SK-N-SH treated with all-trans-retinoic acid at 6 μM for 48 hours (cell line): ENCODE data around the gene CUL1.

Experiments
- ATAC-seq: fragments of 200-7000 bp; cut with Tn5 transposase; 3 replicates; pipeline ENCODE4 v1.9.1; 2020; ENCODE audit warnings: mild to moderate bottlenecking, moderate library complexity
- ARNTL ChIP-seq: fragments of 450-650 bp; formaldehyde crosslinking; IDR thresholded peaks from 2 replicates; pipeline ENCODE4 v1.5.0; 2020; ENCODE audit warnings: low read depth, mild to moderate bottlenecking, moderate library complexity, borderline replicate concordance
- BACH2 ChIP-seq: fragments of 250-450 bp; sonication (Bioruptor Pico); IDR thresholded peaks from 2 replicates; pipeline ENCODE4 v1.9.0; 2021; ENCODE audit warnings: mild to moderate bottlenecking, borderline replicate concordance
- CREB5 ChIP-seq: fragments of 250-450 bp; sonication (Bioruptor Pico); IDR thresholded peaks from 2 replicates; pipeline ENCODE4 v1.5.1; 2020; ENCODE audit warnings: low read depth, mild to moderate bottlenecking, moderate library complexity
- CSDC2 ChIP-seq: fragments of 250-450 bp; sonication (Bioruptor Pico); IDR thresholded peaks from 2 replicates; pipeline ENCODE4 v1.5.0; 2020; ENCODE audit warnings: mild to moderate bottlenecking, moderate library complexity
- CSRNP3 ChIP-seq: fragments of 250-450 bp; sonication (Bioruptor Pico); IDR thresholded peaks from 2 replicates; pipeline ENCODE4 v1.5.1; 2021; ENCODE audit warnings: mild to moderate bottlenecking, moderate library complexity
- GLIS3 ChIP-seq: fragments of 250-450 bp; sonication (Bioruptor Pico); IDR thresholded peaks from 2 replicates; pipeline ENCODE4 v1.5.0; 2020; ENCODE audit warnings: mild to moderate bottlenecking, moderate library complexity
- ISL1 ChIP-seq: fragments of 250-450 bp; sonication (Bioruptor Pico); IDR thresholded peaks from 2 replicates; pipeline ENCODE4 v2.1.2; 2022; ENCODE audit warnings: mild to moderate bottlenecking, moderate library complexity
- OSR1 ChIP-seq: fragments of 250-450 bp; sonication (Bioruptor Pico); IDR thresholded peaks from 2 replicates; pipeline ENCODE4 v1.8.0; 2022; ENCODE audit warnings: moderate library complexity, mild to moderate bottlenecking, inconsistent platforms
- PATZ1 ChIP-seq: fragments of 250-450 bp; sonication (Bioruptor Pico); IDR thresholded peaks from 2 replicates; pipeline ENCODE4 v1.8.0; 2020; ENCODE audit warnings: mild to moderate bottlenecking, moderate library complexity, borderline replicate concordance
- PPARA ChIP-seq: fragments of 250-450 bp; sonication (Bioruptor Pico); IDR thresholded peaks from 2 replicates; pipeline ENCODE4 v1.5.0; 2020; ENCODE audit warnings: mild to moderate bottlenecking, borderline replicate concordance
- RARB ChIP-seq: fragments of 250-450 bp; sonication (Bioruptor Pico); IDR thresholded peaks from 2 replicates; pipeline ENCODE4 v1.8.0; 2021; ENCODE audit warnings: mild to moderate bottlenecking, moderate library complexity
- TCF4 ChIP-seq: fragments of 250-450 bp; sonication (Bioruptor Pico); IDR thresholded peaks from 2 replicates; pipeline ENCODE4 v1.8.0; 2021; ENCODE audit warnings: mild to moderate bottlenecking, moderate library complexity, borderline replicate concordance
- TOX ChIP-seq: fragments of 250-450 bp; sonication (Bioruptor Pico); IDR thresholded peaks from 2 replicates; pipeline ENCODE4 v1.8.0; 2021; ENCODE audit warnings: mild to moderate bottlenecking, moderate library complexity, borderline replicate concordance
- ZC3H10 ChIP-seq: fragments of 250-450 bp; sonication (Bioruptor Pico); IDR thresholded peaks from 2 replicates; pipeline ENCODE4 v1.5.1; 2021; ENCODE audit warnings: mild to moderate bottlenecking, moderate library complexity
- ZFP30 ChIP-seq: fragments of 450-650 bp; formaldehyde crosslinking; IDR thresholded peaks from 2 replicates; pipeline ENCODE4 v1.5.0; 2022; ENCODE audit warnings: mild to moderate bottlenecking, moderate library complexity
- ZNF565 ChIP-seq: fragments of 450-650 bp; formaldehyde crosslinking; conservative IDR thresholded peaks from 2 replicates; pipeline ENCODE4 v1.5.0; 2020; ENCODE audit warnings: low read depth, mild to moderate bottlenecking, moderate library complexity
- ZNF70 ChIP-seq: fragments of 450-650 bp; formaldehyde crosslinking; IDR thresholded peaks from 2 replicates; pipeline ENCODE4 v1.5.0; 2020; ENCODE audit warnings: mild to moderate bottlenecking, moderate library complexity
- ZNF8 ChIP-seq: fragments of 450-650 bp; formaldehyde crosslinking; IDR thresholded peaks from 2 replicates; pipeline ENCODE4 v1.5.0; 2020; ENCODE audit warnings: mild to moderate bottlenecking, moderate library complexity
- TF ChIP-seq, protein P1 (sequence below): fragments of 250-450 bp; sonication (Bioruptor Pico); IDR thresholded peaks from 2 replicates; pipeline ENCODE4 v1.5.0; 2020; ENCODE audit warnings: mild to moderate bottlenecking, moderate library complexity
- TF ChIP-seq, protein P2 (sequence below): fragments of 250-450 bp; sonication (Bioruptor Pico); IDR thresholded peaks from 2 replicates; pipeline ENCODE4 v1.8.0; 2021; ENCODE audit warnings: low read depth, mild to moderate bottlenecking, moderate library complexity, borderline replicate concordance

Gene CUL1

DNA sequence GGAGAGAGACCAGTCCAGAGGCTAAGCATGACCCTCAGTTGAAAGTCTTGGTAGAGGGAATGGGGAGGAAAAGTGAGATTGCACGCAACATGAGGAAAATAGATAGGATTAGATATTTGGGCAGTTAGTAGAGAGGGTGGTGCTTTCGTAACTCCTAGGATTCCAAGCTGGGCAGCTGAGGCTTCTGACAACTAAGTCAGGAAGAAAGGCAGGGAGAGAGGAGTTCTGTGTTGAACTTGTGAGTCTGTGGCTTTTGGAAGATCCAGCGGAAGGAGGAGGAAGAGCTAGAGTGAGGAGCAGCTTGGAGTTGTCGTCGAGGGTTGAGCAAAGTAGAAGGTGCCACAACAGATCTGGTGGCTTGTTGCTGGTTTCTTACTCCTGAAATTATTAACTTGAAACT, 21.8 kb downstream of the CUL1 start:
- TF ChIP-seq PPARA (CRISPR knock-in tag): no peak
- no peak for TF ChIP-seq ZC3H10 (CRISPR knock-in tag)
- TF ChIP-seq, protein P1, sequence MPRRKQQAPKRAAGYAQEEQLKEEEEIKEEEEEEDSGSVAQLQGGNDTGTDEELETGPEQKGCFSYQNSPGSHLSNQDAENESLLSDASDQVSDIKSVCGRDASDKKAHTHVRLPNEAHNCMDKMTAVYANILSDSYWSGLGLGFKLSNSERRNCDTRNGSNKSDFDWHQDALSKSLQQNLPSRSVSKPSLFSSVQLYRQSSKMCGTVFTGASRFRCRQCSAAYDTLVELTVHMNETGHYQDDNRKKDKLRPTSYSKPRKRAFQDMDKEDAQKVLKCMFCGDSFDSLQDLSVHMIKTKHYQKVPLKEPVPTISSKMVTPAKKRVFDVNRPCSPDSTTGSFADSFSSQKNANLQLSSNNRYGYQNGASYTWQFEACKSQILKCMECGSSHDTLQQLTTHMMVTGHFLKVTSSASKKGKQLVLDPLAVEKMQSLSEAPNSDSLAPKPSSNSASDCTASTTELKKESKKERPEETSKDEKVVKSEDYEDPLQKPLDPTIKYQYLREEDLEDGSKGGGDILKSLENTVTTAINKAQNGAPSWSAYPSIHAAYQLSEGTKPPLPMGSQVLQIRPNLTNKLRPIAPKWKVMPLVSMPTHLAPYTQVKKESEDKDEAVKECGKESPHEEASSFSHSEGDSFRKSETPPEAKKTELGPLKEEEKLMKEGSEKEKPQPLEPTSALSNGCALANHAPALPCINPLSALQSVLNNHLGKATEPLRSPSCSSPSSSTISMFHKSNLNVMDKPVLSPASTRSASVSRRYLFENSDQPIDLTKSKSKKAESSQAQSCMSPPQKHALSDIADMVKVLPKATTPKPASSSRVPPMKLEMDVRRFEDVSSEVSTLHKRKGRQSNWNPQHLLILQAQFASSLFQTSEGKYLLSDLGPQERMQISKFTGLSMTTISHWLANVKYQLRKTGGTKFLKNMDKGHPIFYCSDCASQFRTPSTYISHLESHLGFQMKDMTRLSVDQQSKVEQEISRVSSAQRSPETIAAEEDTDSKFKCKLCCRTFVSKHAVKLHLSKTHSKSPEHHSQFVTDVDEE (CRISPR knock-in tag): no peak
- no peak for TF ChIP-seq ZNF565
- no peak for TF ChIP-seq TCF4 (CRISPR knock-in tag)
- no peak for TF ChIP-seq RARB (CRISPR knock-in tag)
- TF ChIP-seq, protein P2, sequence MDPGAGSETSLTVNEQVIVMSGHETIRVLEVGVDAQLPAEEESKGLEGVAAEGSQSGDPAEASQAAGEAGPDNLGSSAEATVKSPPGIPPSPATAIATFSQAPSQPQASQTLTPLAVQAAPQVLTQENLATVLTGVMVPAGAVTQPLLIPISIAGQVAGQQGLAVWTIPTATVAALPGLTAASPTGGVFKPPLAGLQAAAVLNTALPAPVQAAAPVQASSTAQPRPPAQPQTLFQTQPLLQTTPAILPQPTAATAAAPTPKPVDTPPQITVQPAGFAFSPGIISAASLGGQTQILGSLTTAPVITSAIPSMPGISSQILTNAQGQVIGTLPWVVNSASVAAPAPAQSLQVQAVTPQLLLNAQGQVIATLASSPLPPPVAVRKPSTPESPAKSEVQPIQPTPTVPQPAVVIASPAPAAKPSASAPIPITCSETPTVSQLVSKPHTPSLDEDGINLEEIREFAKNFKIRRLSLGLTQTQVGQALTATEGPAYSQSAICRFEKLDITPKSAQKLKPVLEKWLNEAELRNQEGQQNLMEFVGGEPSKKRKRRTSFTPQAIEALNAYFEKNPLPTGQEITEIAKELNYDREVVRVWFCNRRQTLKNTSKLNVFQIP: no peak
- no peak for TF ChIP-seq ZNF8
- TF ChIP-seq ISL1 (CRISPR knock-in tag): no peak
- no peak for TF ChIP-seq ZFP30 (CRISPR knock-in tag)
- TF ChIP-seq ARNTL (CRISPR knock-in tag): no peak
- TF ChIP-seq ZNF70 (CRISPR knock-in tag): no peak
- TF ChIP-seq OSR1 (CRISPR knock-in tag): no peak
- no peak for ATAC-seq

- no peak for ATAC-seq
- TF ChIP-seq CSRNP3 (CRISPR knock-in tag) (no peak), ZC3H10 (CRISPR knock-in tag) (no peak), RARB (CRISPR knock-in tag) (no peak), BACH2 (CRISPR knock-in tag) (no peak), CSDC2 (CRISPR knock-in tag) (no peak), ZFP30 (CRISPR knock-in tag) (no peak), ZNF70 (CRISPR knock-in tag) (no peak), TCF4 (CRISPR knock-in tag) (no peak), GLIS3 (CRISPR knock-in tag) (no peak), TOX (CRISPR knock-in tag) (no peak), ZNF8 (no peak), CREB5 (CRISPR knock-in tag) (no peak)
Observed at GRCh38 chr7:148721390-148721789, 22.7 kb downstream of the CUL1 start.

DNA sequence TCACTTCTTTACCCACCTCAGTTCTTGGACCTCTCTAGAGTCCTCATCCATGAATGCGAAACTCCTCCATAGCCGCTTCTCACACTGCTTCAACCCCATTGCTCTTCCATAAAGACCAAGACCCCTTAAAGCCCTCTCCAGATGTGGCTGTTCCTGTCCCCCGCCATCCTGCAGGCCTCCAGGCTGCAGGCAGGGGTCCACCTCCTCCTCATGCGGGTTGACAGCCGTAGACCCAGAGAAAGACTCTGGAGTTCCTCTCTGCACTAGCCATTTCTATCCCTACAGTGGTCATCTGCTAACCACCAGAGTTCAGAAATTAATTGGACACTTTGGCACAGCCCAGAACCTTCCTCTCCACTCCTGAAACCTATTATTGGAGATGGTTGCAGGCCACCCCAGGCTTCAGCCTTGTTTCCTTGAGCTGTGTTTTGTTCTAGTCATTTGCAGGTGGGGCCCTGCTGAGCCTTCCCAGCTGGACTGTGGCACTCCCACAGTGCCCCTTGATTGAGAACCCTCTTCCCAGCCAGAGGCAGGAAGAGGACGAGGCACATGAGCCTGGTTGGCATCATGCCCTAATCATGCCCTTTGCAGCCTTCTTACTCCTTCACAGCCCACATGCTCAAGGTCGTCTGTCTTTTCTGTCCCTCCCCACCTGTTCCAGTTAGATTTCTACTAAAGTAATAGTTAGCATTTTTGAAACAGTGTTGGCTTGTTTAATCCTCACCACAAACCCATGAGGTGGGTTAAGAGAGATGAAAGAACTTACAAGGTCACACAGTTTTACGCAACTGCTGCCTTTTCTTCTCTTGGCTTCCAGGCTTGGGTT, 23.9 kb downstream of the CUL1 start:
- TF ChIP-seq ZNF8: no peak
- peak; percentile 20 for ATAC-seq

- no peak for TF ChIP-seq ARNTL (CRISPR knock-in tag)
- TF ChIP-seq PATZ1 (CRISPR knock-in tag): no peak
- TF ChIP-seq PPARA (CRISPR knock-in tag): no peak
- no peak for ATAC-seq
Observed at GRCh38 chr7:148723166-148723559, 24.5 kb downstream of the CUL1 start.
